HL-60 (cell line): ENCODE data around the gene PPARGC1A.

ENCODE experiments used
- DNase-seq, 2 experiments: peaks; one replicate each; pipeline ENCODE4 v3.0.0-alpha.2; 2010 to 2020; ENCODE audit warnings: low read depth in 1 of 2, low spot score in 1 of 2
- H3K27ac ChIP-seq: fragments of 250-450 bp; sonication (Bioruptor Pico); replicated peaks from 2 replicates; pipeline ENCODE4 v1.5.1; 2020; ENCODE audit warnings: mild to moderate bottlenecking, moderate library complexity
- H3K27me3 ChIP-seq: fragments of 250-450 bp; sonication (Bioruptor Pico); 2 replicates; pipeline ENCODE4 v1.5.1; 2021; ENCODE audit warnings: mild to moderate bottlenecking, moderate library complexity; ENCODE audit not compliant: insufficient read depth, poor library complexity, severe bottlenecking
- H3K4me3 ChIP-seq: replicated peaks from 2 replicates; pipeline ENCODE4 v1.5.1; 2011; ENCODE audit warnings: mild to moderate bottlenecking, control low read depth, low read length; ENCODE audit not compliant: insufficient read depth
- GABPA ChIP-seq: IDR thresholded peaks from 2 replicates; pipeline ENCODE4 v1.6.1; 2012; ENCODE audit warnings: low read depth
- POLR2AphosphoS5 ChIP-seq: IDR thresholded peaks from 2 replicates; pipeline ENCODE4 v1.6.1; 2012; ENCODE audit warnings: low read depth
- SPI1 ChIP-seq: IDR thresholded peaks from 2 replicates; pipeline ENCODE4 v1.6.1; 2012; ENCODE audit warnings: low read depth, mild to moderate bottlenecking, borderline replicate concordance
- TF ChIP-seq, protein P1 (sequence below): IDR thresholded peaks from one replicate; pipeline ENCODE4 v1.5.1; 2011; ENCODE audit warnings: low read length, control low read depth, inconsistent platforms; ENCODE audit not compliant: insufficient read depth
- TF ChIP-seq, protein P2 (sequence below): IDR thresholded peaks from 2 replicates; pipeline ENCODE4 v1.6.1; 2012; ENCODE audit warnings: low read depth; ENCODE audit not compliant: insufficient replicate concordance

Gene PPARGC1A

DNA sequence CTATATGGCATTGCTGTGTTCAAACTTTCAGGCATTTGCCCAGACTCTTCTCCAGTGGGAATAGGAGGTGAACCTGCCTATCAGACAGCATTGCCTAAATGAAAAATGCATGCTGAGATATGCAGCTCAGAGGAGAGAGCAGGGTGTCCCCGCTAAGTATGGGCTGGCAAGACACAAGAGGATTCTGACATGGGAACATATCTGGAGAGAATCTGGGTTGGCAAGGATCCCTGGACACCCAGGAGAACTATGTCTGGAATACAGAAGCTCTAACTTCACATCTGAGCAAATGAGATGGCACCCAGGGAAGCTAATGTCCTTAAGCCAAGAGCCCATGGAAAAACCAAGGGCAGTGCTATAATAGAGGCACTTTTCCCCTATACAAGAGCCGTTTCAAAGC is 18.4 kb downstream of the PPARGC1A start:
- H3K27me3 ChIP-seq: no peaks in the 10 kb centered on the region
- H3K27ac ChIP-seq: no peak overlapping the region
- no peak for DNase-seq
- H3K4me3 ChIP-seq: no peak overlapping the region
- TF ChIP-seq POLR2AphosphoS5: no peak

DNA sequence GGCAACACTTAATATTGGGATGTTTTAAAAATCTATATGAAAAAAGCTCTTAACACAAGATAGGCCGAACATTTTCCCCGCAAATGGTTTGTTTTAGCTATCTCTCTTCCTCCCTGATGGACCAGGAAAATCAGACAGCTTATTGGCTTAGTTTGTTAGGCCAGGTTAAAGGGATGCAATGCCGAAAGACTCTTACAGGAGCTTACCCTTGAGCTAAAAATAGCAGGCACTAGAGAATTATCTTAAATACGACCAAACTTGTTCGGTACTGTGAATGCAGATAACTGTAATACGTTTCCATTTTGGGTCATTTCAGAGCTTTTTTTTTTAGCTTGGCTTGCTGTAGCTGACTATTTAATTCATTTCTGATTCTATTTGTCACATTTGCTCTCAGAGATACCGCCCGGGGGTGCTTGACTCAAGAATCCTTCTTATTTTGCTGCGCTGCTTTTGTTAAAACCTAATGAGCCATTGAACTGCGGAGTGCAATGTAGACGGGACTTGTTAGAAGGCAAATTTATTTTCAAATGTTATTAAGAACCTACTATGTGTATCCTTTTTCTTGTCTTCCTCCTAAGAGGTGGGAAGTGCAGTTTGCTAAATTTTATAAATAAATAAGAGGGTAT is 23.3 kb downstream of the PPARGC1A start:
- DNase-seq: no peak
- no peaks in the 10 kb centered on the region for H3K27me3 ChIP-seq
- no peak overlapping the region for H3K27ac ChIP-seq
- TF ChIP-seq GABPA (no peak), POLR2AphosphoS5 (no peak), SPI1 (no peak)
- TF ChIP-seq, protein P1, sequence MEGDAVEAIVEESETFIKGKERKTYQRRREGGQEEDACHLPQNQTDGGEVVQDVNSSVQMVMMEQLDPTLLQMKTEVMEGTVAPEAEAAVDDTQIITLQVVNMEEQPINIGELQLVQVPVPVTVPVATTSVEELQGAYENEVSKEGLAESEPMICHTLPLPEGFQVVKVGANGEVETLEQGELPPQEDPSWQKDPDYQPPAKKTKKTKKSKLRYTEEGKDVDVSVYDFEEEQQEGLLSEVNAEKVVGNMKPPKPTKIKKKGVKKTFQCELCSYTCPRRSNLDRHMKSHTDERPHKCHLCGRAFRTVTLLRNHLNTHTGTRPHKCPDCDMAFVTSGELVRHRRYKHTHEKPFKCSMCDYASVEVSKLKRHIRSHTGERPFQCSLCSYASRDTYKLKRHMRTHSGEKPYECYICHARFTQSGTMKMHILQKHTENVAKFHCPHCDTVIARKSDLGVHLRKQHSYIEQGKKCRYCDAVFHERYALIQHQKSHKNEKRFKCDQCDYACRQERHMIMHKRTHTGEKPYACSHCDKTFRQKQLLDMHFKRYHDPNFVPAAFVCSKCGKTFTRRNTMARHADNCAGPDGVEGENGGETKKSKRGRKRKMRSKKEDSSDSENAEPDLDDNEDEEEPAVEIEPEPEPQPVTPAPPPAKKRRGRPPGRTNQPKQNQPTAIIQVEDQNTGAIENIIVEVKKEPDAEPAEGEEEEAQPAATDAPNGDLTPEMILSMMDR: no peak
- TF ChIP-seq, protein P2, sequence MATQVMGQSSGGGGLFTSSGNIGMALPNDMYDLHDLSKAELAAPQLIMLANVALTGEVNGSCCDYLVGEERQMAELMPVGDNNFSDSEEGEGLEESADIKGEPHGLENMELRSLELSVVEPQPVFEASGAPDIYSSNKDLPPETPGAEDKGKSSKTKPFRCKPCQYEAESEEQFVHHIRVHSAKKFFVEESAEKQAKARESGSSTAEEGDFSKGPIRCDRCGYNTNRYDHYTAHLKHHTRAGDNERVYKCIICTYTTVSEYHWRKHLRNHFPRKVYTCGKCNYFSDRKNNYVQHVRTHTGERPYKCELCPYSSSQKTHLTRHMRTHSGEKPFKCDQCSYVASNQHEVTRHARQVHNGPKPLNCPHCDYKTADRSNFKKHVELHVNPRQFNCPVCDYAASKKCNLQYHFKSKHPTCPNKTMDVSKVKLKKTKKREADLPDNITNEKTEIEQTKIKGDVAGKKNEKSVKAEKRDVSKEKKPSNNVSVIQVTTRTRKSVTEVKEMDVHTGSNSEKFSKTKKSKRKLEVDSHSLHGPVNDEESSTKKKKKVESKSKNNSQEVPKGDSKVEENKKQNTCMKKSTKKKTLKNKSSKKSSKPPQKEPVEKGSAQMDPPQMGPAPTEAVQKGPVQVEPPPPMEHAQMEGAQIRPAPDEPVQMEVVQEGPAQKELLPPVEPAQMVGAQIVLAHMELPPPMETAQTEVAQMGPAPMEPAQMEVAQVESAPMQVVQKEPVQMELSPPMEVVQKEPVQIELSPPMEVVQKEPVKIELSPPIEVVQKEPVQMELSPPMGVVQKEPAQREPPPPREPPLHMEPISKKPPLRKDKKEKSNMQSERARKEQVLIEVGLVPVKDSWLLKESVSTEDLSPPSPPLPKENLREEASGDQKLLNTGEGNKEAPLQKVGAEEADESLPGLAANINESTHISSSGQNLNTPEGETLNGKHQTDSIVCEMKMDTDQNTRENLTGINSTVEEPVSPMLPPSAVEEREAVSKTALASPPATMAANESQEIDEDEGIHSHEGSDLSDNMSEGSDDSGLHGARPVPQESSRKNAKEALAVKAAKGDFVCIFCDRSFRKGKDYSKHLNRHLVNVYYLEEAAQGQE: no peak
- H3K4me3 ChIP-seq: no peak overlapping the region

DNA sequence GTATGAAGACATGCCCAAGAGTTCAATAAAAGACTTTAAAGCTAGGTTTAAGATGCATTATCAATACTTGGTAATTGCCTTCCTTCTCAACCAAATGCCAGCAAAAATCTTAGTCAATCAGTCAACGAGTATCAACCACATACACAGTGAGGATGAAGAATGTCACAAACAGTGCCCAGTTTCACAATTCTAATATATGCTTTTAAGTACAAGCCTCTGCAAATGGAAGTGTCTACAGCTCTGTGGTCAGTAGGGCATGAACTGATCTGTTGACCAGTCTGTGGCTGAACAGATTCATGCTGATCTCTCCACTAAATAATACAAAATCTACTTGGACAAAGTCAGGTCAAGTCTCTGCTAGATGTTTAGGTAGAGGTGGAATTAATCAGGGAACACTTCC is 27.9 kb downstream of the PPARGC1A start:
- Histone ChIP-seq H3K27me3 (no peaks in the 10 kb centered on the region), H3K27ac (no peak overlapping the region), H3K4me3 (no peak overlapping the region)
- DNase-seq: no peak
- no peak for TF ChIP-seq GABPA

DNA sequence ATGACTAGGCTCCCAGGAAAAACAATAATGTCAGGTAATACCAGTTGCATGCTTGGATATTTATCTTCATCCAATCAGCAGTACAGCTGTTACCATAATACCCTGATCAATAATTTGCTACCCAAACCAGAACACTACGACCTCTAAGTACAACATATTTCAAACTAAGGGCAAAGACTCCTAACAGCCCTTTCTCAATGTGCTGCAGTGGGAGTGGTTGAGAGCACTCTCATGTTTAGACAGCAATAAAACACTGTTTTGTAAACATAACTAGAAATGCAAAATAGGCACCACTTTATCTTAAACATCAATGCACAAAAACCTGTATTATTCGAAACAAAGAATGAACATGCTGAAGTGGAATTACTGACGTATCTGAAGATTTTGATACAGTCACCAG is 28.9 kb downstream of the PPARGC1A start:
- H3K27ac ChIP-seq: no peak overlapping the region
- no peak for DNase-seq
- H3K4me3 ChIP-seq: no peak overlapping the region
- H3K27me3 ChIP-seq: no peaks in the 10 kb centered on the region
- TF ChIP-seq, protein P2: no peak
- TF ChIP-seq POLR2AphosphoS5: no peak
- TF ChIP-seq, protein P1: no peak

- no peak overlapping the region for H3K27ac ChIP-seq
- H3K27me3 ChIP-seq: no peaks in the 10 kb centered on the region
- no peak for DNase-seq
- TF ChIP-seq SPI1: no peak
- no peak for TF ChIP-seq GABPA
- no peak for TF ChIP-seq POLR2AphosphoS5
- TF ChIP-seq, protein P1: no peak
- TF ChIP-seq, protein P2: no peak
- H3K4me3 ChIP-seq: no peak overlapping the region
These were observed 32.4 kb downstream of the PPARGC1A start for GRCh38 chr4:23857367-23857959.
